ENCODE results near the gene PDGFA.

- TF ChIP-seq CTCF (conservative IDR thresholded peaks at IDR 0.05) (no peak), EZH2 (IDR thresholded peaks at IDR 0.05; ENCODE audit: low read depth) (no peak)
Observed at GRCh38 chr7:467856-468545, 51.6 kb downstream of the PDGFA start.
